Choroid plexus epithelial cell (primary cell): ENCODE measurements around the gene ATOX1.

Experiments
- DNase-seq: peaks from one replicate; pipeline ENCODE4 v3.0.0-alpha.2; 2010; ENCODE audit warnings: low read depth
- H3K4me3 ChIP-seq: 2 replicates; pipeline ENCODE4 v1.5.1; 2011; ENCODE audit warnings: low read depth, mild to moderate bottlenecking, control low read depth, low read length, moderate library complexity
- CTCF ChIP-seq: conservative IDR thresholded peaks from 2 replicates; pipeline ENCODE4 v1.5.1; 2011; ENCODE audit warnings: low read depth, mild to moderate bottlenecking, control low read depth, inconsistent platforms, low read length, moderate library complexity

The ATOX1 gene

GRCh38 chr5:151779531-151780125 lies 21.2 kb upstream of the ATOX1 start:
- no peak for TF ChIP-seq CTCF
- DNase-seq, result no peak
- no peak overlapping the region for H3K4me3 ChIP-seq

- TF ChIP-seq CTCF, result no peak
- no peak overlapping the region for H3K4me3 ChIP-seq
- DNase-seq, result no peak
Observed at GRCh38 chr5:151775025-151775606, 16.7 kb upstream of the ATOX1 start.

GRCh38 chr5:151773951-151774350 lies 15.5 kb upstream of the ATOX1 start:
- H3K4me3 ChIP-seq, result peak overlapping the region; percentile 73
- peak; percentile 21 for DNase-seq
- TF ChIP-seq CTCF, result no peak

- peak overlapping the region; percentile 73 for H3K4me3 ChIP-seq
- no peak for TF ChIP-seq CTCF
- DNase-seq, result peak; percentile 34
Observed at GRCh38 chr5:151772846-151773561, 14.6 kb upstream of the ATOX1 start.

GRCh38 chr5:151772029-151772845 lies 13.8 kb upstream of the ATOX1 start:
- TF ChIP-seq CTCF, result no peak
- peak; percentile 47 for DNase-seq
- peak overlapping the region; percentile 73 for H3K4me3 ChIP-seq

GRCh38 chr5:151771259-151772028 lies 13.0 kb upstream of the ATOX1 start, which contains the start of gene G3BP1:
Gene G3BP1 (plus strand): TSS chr5:151771954. CDS start chr5:151786621, 14,667 bp downstream.
- peak; percentile 100 for DNase-seq
- peak; percentile 73 for TF ChIP-seq CTCF
- peak within 1 kb of the TSS; percentile 73 for H3K4me3 ChIP-seq
